Measurements from ENCODE around the gene OPCML.

Gene OPCML

GRCh38 chr11:133070021-133070713 is 462.1 kb downstream of the OPCML start:
- no peak for TF ChIP-seq CTCF (IDR thresholded peaks at IDR 0.05)
- H3K27ac Mint-ChIP-seq: no peak overlapping the region
- peaks cover 85% of the 10 kb centered on the region for H3K27me3 Mint-ChIP-seq (ENCODE audit: low read depth, poor library complexity)
- DNase-seq: no peak
- no peak overlapping the region for H3K4me3 Mint-ChIP-seq
- peaks cover 5% of the 10 kb centered on the region for H3K4me1 Mint-ChIP-seq
- H3K9me3 Mint-ChIP-seq: peaks cover 11% of the 10 kb centered on the region
- no peaks in the 10 kb centered on the region for H3K36me3 Mint-ChIP-seq (ENCODE audit: low read depth)

GRCh38 chr11:133065847-133066485 is 466.3 kb downstream of the OPCML start:
- Mint-ChIP-seq H3K9me3 (peaks cover 16% of the 10 kb centered on the region), H3K36me3 (ENCODE audit: low read depth) (no peaks in the 10 kb centered on the region), H3K27me3 (ENCODE audit: low read depth, poor library complexity) (peaks cover 62% of the 10 kb centered on the region), H3K4me3 (peak overlapping the region; percentile 18), H3K27ac (no peak overlapping the region), H3K4me1 (peaks cover 22% of the 10 kb centered on the region)
- no peak for TF ChIP-seq CTCF (IDR thresholded peaks at IDR 0.05)
- no peak for DNase-seq

- H3K36me3 Mint-ChIP-seq (ENCODE audit: low read depth): no peaks in the 10 kb centered on the region
- peaks cover 55% of the 10 kb centered on the region for H3K27me3 Mint-ChIP-seq (ENCODE audit: low read depth, poor library complexity)
- no peak for DNase-seq
- peaks cover 22% of the 10 kb centered on the region for H3K4me1 Mint-ChIP-seq
- H3K27ac Mint-ChIP-seq: no peak overlapping the region
- peaks cover 16% of the 10 kb centered on the region for H3K9me3 Mint-ChIP-seq
- peak overlapping the region; percentile 75 for H3K4me3 Mint-ChIP-seq
- no peak for TF ChIP-seq CTCF (IDR thresholded peaks at IDR 0.05)
Measured at GRCh38 chr11:133064961-133065360, 467.3 kb downstream of the OPCML start.

GRCh38 chr11:133064152-133064877 is 468.0 kb downstream of the OPCML start:
- Mint-ChIP-seq H3K36me3 (ENCODE audit: low read depth) (no peaks in the 10 kb centered on the region), H3K4me1 (peaks cover 22% of the 10 kb centered on the region), H3K9me3 (peaks cover 16% of the 10 kb centered on the region), H3K27ac (peak overlapping the region; percentile 79), H3K4me3 (peak overlapping the region; percentile 75), H3K27me3 (ENCODE audit: low read depth, poor library complexity) (peaks cover 49% of the 10 kb centered on the region)
- peak; percentile 89 for DNase-seq
- peak; percentile 91 for TF ChIP-seq CTCF (IDR thresholded peaks at IDR 0.05)

- no peak overlapping the region for H3K27ac Mint-ChIP-seq
- peaks cover 11% of the 10 kb centered on the region for H3K4me1 Mint-ChIP-seq
- H3K9me3 Mint-ChIP-seq: no peaks in the 10 kb centered on the region
- H3K36me3 Mint-ChIP-seq (ENCODE audit: low read depth): no peaks in the 10 kb centered on the region
- no peak for TF ChIP-seq CTCF (IDR thresholded peaks at IDR 0.05)
- peaks cover 22% of the 10 kb centered on the region for H3K27me3 Mint-ChIP-seq (ENCODE audit: low read depth, poor library complexity)
- no peak overlapping the region for H3K4me3 Mint-ChIP-seq
- no peak for DNase-seq
Measured at GRCh38 chr11:133058501-133058900, 473.8 kb downstream of the OPCML start.

Measured in nephron progenitor cell (in vitro differentiated cells).